Esophagus mucosa (tissue), 1 donor: ENCODE measurements around the gene WDR1. TPM values are rescaled to one million over a fixed set of nuclear protein-coding genes. Genes with fewer than 3 reads are reported as not detected.

Source experiments
- ATAC-seq: fragments of 200-7000 bp; cut with Tn5 transposase; one replicate; pipeline ENCODE4 v1.9.1; 2020
- total RNA-seq: library from RNA; stranded (reverse); gene quantifications from one replicate; pipeline ENCODE4 v1.2.4, GENCODE V29; 2023
- donor health status: DM: yes; HTN: yes; CAD: no.

Gene WDR1
- total RNA-seq, 1 donor from 2014 or later: 253 TPM

DNA sequence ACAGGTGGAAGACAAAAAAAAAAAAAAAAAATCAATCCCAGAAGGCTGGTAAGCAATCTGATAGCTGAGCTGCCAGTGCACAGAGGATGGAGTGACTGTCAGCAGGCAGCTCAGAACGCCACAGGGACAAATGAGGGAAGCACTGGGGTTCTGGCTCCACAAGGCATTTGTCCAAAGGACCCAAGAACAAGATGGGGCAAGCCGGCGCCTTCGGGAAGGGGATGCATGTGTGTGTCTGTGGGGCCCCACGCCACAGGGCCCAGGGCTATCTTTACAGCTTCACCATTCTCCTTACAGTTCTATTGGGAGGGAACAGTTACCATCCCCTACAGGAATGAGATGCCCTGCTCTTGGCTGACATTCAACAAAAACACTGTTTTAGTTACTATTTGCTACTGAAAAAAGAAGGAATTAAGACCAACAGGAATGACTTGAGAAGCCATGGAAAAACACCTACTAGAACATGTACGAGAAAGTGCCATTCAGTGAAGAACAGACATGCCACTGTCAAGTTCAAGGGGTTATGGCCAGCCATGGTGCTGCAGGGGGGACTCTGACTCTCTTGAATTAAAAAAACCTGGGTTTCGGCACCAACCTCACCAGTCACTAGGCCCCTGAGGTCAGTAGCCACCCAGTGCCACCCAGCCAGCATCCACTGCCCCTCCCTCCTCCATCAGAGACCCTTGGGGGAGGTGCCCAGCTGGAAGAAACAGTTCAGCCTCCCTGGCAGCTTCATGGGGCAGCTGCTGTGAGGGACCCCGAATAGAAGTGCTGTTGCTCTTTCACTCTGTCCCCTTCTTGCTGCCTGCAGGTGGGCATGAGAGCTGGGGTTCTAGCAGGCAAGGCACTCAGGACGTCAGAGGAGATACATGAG lies 18.5 kb downstream of the WDR1 start:
- no peak for ATAC-seq

DNA sequence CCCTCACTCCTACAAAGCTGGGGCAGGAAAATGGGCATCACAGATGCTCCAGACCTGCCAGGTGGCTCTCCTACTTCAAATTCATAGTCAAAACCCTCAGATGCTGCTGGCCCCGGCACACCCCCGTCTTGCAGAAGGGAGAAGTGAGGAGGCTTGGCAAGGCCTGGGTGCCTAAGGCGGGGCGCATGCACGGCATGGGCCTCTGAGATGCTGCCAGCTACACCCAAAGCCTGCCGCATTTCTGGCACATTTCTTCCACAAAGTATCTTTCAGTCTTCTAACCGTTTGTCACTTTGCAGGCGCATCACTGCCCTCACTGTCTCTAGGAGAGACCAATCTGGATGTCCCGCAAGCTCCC lies 19.6 kb downstream of the WDR1 start:
- peak; percentile 5 for ATAC-seq

DNA sequence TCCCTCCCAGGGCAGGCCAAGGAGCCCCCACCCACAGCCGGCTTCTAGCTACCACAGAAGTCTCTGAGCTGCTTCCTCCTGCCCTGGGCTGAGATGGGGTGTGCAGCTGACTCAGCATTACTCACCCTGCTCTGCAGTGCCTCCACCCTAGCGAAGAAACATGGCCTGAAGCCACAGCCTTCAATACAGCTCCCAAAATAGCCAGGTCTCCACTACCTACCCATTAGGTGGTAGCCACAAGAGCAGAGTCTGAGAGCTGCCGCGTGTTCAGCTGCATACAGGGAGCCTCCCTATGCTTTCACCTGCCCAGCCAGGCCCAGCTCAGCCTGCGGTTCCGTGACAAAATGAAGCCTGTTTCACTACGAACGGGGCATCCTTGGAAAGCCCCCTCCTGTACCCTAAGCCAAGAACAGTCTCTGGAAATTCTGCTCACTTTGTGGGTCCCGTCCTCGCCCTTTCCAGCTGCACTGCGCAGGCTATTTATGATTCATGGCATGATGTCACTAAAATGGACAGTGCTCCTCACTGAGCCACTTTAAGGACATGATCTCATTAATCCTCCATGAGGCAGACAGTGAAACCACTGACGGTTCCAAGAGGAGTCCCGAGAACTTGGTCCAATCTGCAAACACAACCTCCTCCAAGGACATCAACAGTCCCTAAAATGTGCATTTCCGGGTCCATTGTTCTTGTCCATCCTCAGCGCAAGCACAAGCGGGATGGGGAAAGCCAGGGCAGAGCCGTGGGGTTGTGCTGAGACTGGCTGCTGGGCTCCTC lies 20.2 kb downstream of the WDR1 start:
- ATAC-seq: peak; percentile 92

DNA sequence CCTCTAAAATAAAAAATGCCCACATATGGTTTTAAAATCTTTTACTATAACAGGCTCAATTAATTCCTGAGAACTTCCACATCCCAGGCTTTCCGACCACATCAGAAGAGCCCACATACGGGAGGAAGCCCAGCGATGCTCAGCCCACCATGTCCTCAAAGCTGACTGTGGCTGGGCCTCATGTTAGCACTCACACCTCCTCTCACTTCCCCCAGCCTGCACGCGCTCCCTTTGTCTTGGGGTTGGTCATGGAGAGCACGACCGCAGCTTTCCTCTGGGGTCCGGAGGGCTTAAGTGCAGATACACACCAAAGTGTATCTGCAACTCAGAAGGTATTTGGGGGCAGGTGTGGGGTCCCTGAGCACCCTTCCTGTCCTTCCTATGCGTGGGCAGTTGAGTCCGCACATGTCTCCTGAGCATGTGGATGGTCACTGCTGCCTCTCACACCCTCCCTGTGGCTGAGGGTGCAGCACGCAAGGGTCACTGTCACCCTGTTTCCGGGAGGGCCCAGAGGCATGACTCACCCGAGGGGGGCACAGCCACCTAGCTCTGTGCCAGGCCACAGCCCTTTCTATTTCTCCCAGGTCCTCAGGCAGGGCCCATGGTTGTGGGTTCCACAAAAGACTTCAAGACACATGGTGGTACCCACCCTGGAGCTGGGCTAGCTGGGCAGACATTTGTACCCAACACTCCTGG lies 21.2 kb downstream of the WDR1 start:
- no peak for ATAC-seq

DNA sequence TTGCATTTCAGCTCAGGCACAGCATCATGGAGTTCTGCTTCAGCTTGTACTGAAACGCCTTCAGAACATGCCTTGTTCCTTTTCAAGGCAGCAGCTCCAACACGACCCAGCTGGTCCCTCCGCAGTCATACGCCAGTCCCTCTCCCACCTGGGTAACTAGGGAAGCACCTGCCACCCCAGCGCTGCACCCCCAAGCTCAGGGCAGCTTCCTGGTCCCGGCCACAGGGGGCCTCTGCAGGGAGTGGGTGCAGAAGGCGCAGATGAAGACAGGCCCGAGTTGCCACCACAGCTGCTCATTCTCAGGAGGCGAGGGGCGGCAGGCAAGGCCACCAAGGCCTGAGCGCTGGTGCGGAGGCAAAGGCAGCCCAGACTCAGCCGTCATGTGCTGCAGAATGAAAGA lies 21.8 kb downstream of the WDR1 start:
- no peak for ATAC-seq

DNA sequence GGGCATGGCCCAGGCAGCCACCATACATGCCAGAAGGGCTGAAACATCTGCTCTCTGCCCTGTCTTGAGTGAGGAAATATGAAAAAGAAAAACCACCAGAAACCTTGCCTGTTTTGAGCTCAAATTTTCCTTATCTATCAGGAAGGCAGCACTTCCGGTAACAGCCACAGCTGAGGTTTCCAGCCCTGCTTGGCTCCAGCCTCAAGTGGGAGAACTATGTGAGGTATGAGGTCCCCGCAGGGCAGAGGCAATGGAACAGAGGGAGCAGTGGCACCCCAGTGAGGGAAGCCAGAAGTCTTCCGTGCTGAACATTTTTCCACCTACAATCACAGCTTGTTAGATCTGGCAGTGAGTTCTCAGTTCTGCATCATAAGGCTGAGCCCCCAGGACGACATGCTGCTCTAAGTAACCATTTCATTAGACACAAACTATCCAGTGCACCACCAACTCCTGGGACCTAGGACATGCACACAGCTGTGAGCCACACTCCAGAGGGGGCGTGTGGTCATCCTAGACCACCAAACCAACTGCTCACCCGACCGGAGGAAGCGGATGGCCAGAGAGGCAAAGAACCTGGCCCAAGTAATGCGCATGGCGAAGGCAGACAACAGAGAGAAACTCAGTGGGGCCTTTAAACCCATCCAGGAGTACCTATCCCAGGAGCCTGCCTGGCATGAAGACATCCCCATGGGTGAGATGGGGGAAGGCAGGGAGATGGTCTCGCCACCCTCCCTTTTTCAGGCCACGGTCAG lies 22.6 kb downstream of the WDR1 start:
- ATAC-seq: no peak

DNA sequence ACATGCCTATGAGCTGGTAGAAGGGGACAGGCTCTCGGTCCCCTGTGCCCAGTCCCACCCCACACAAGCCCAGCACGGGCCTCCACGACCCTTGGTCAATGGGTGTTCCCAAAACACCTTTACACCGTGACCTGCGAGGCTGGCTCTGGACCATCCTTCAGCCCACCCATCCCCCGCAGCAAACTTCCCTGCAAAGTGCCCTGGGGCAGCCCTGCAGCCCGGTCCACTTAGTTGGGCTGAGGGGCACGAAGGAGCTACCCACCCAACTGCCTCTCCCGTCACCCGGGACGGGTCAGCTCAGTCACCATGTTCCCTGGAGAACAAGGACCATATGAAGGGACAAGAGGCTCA lies 23.4 kb downstream of the WDR1 start:
- no peak for ATAC-seq

DNA sequence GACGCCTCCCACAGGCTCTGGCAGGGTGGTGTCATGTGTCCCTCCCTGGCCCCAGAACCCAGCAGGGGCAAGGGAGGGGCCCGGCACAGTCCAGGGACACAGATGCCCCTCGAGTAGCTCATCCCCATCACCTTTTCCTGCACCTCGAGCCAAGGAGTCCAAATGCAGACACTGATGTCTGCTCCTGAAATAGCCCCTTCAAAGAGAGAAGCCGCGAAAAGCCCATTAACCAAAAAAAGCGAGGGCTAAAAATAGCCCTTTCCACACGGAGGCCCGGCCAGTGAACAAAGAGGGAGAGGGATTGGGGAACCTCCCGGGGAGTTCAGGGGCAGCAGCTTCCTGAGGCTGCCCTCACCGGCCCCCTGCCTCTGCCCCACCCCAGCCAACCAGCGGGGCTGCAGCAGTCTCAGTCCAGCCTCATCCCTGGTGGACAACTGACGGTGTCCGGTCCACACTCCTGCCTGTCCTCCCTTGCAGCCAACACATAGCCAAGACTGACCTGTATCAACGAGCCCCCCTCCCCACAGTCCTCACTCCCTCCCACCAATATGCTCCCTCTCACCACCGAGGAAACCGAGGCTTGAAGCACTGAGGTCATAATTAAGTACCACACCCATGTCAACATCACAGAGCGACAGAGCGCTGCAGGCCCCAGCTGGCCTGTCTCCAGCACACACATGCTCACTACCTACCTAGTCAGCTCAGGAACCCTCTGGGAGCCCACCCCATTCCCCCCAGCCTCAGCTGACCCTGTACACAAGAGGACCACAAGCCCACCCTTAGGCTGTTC lies 23.9 kb downstream of the WDR1 start:
- ATAC-seq: no peak

DNA sequence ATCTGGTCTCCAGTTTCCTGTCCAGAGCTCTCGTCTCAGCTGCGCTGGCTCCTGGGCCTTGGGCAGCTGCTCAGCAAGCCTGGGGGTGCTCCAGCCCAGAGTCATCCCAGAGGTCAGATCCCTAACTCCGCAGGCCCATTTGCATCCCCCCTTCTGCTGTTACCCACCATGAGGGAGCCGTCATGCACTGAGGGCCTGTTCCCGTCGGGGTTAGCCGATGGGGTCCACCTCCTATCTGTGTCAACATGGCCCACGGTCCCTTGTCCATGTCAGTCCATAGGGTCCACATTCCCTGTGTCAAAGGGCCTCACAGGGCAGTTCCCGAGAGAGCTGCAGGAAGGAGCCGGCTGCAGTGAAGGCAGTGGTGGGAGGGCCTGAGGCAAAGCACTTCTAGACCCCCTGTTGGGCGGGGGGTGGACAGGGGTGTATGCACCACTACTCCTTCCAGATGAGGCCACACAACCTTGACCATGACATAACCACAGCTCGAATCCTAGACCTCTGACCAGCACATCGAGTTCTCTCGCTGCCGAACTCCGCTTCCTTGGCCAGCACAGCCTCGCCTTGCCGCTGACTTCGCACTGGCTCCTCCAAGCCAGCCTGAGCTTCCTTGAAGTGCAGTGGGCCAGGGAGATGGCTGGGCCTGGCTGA lies 24.9 kb downstream of the WDR1 start:
- no peak for ATAC-seq

DNA sequence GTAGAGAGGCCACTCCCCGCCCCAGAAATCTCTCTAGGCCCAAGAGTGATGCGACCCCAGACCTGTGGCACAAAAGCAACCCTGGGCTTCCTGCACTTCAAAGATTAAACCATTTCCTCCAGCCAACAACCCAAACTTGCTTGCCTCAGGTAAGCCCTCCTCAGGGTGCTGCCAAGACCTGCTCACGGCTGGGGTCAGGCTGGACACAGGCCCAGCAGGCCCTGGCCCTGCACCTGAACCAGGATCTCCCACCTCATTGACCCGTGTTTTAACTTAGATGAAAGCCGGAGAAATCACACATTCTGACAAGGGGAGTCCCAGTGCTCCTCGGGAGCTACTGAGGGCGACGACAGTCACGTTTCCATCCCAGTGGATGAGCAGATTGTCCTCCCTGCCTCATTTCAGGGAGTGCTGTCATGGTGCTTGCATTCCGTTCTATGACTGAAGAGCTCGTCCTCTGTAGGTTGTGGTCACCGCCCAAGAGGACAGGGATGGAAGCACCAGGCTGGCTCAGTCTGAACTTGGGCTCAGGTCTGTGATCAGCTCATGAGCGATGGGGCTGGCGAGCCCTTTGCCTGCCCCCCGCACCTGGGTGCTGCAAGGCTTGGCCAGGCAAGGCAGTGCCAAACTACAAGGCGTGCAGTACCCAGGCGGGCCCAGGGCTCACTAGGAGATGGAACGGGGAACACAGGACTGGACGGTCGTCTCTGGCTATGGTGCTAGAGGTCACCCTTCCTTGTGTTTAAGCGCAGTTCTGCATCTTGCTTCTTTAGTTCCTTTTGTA lies 25.9 kb downstream of the WDR1 start:
- ATAC-seq: no peak

DNA sequence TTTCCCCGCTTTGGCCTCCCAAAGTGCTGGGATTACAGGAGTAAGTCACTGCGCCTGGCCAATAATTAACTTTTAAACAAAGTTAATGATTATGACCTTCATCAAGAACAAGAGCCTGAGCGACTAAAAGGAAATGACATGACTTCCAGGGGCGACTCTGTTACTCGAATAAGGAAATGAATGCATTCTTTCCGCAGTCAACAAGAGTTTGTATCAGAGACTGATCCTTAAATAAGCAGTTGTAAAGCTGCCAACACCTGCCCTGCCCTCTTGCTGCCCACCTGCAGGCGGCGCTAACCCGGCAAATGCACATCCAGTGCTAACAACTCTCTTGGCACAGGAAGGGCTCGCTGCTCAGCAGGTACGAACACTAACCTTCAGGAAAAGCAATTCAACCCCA lies 27.3 kb downstream of the WDR1 start:
- peak; percentile 32 for ATAC-seq

DNA sequence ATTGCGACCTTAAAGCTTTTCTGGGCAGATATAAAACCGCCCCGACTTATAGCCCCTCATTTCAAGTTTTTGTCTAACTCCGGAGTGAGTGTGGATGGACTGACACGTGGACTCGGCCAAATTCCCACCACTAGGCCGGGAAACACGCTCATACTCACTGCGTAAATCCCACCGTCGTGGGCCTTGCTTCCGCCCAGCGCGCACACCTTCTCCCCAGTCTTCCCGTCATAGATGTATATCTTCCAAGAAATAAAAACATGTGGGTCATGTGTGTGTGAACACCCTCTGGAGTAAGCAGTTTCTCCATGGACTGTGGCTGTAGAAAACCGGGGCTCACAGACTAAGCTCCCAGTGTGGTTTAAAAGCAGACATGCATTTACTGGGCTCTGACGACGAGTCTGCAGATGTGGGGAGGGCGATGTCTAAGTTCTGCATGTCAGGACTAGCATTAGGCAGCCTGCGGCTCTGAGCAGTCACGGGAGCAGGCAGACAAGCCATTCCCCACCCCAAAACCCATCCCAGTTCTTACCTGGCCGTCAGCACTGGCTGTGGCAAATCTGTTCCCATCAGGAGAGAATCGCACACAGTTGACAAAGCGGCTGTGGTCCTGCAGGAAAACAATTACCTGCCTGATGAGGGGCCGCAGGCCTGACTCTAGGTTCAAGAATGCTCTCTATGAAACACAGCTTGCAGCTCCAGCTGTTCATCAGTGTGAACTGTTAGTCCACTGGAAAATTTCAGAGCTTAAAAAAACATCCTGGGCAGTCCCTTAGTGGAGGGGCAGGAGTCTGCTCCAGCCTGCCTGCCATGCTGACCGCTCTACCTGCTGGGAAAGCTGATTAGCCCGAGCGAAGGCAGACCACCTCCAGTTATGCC lies 28.2 kb downstream of the WDR1 start:
- ATAC-seq: peak; percentile 83

DNA sequence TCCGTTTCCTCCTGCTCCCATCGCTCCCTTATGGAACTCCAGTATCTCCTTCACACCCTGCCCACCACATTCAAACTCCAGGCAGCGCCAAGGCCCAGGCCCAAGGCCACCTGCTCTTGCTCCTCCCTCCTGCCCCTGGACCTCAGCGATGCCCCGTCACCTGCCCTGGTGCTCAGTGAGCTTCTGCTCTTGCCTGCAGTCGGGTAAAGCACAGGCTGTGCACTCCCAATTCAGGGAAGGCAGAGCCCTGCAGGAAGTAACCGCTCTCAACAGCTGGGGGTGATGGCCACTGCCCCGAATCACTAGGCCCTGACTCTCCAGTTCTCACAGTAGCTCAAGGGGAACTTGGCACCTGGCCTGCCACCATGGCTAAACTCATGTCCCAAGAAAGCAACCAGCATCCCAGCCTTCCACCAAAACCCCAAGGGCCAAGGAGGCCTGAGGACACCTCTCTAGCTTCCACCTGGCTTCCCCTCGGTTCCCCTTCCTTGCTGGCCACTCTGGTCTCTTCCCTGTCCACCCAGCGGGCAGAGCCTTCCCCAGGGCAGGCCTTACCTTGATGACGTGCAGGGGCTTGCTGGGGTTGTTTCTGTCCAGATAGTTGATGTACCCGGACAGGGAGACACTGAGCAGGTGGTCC lies 29.3 kb downstream of the WDR1 start:
- ATAC-seq: no peak

DNA sequence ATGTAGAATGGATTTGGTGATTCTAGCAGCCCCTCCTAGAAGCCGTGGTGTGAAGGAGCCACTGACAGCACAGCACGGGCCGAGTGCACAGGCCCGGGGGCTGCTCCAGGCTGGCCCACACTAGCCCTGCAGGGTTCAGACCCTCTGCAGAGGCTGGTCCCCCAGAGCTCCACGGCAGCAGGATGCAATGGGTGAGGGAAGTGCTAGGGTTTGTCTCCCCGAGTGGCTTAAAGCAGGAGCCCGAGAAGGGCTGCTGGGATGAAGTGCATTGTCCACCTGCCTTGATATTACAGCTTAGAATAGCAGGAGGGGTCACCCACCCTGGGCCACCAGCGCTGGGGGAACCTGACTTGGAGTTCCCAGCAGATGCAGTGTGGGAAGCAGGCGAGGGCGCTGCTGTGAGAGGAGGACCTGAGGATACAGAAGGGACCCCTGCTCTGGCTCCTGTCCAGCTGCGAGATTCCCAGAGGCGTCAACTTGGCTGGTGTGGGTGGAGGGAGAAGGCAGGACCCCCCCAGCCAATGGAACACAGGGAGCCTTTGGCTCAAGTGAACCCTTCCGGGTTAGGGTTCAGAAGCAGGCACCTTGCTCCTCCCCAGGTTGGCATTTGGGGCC lies 30.0 kb downstream of the WDR1 start:
- no peak for ATAC-seq

DNA sequence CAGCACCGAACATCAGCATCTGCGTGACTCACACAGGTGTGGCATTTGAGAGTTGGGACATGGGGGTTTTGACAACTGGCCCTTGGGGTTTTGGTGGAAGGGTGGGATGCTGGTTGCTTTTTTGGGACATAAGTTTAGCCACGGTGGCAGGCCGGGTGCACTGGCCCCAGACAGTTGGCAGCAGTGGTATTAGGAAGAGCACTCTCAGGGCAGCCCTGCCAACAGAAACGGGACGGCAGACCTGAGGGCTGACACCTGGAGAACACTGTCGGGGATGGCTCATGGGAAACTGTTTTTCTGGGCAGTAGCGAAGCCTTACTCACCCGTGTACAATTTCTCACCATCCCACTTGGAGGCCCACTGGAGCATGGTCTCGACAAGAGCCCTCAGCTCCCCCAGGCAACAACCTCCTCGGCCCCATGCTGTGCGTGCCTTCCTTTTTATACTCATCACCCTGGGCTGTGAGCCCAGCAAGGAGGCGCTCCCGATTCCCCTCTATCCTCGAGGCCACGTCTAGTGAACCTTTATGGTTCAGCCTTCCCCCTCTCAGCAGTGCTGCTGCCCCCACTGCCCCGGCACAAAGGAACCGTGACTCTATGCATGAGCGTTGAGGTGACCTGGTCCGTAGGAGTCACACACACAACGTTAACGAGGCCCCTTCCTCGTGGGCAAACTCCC lies 30.6 kb downstream of the WDR1 start:
- no peak for ATAC-seq

DNA sequence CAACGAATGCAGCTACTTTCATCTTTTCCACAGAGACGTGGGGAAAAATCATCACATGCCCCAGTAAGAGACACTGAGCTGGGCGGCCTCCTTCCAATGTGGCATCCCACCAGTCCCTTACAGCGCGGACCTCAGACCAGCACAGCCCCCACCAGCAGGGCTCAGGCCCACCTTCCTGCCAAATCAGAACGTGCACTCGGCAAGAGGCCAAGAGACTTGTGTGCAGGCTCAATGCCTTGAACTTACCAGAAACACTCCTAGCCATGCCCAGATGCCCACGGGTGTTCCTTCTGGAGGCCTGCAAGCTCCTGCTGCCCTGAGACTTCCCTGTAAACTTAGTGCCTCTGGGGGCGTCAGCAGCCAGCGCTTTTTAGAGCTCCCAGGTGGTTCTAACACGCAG lies 31.2 kb downstream of the WDR1 start:
- no peak for ATAC-seq

DNA sequence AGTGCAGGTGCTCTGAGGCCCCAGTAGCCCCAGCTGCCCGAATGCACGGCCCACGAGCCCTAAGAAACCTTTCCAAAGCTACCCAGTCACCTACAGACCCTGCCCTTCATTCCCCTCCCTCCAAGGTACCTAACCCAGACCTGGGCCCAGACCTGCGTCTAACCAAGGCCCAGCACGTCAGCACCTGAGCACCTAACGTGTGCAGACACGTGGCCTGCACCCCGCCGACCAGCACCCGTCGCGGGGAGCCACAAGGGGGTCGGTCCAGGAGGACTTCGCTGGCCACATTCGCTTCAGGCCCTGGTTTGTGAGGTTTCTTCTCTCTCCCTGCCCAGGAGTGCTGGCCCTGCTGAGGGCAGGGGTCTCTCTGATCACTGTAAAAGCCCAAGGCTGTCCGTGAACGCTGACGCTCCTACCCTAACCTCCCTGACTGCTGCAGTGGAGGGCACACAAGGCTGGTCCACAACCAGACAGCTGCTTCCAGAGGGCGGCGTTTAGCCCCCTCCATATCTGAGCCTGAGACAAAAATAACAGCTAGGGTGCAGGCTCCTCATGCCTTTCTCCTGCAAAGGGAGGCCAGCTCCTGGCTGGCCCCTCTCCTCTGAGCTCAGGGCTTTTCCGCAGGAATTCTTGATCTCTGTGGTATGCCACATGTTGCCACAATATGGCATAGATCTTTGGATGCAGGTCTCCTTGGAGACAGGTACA lies 31.8 kb downstream of the WDR1 start:
- ATAC-seq: no peak
